Uterus (tissue), 2 donors: ENCODE measurements around the gene CEP85L.

Experiments
- POLR2A ChIP-seq, 2 donors: fragments of 450-650 bp; IDR thresholded peaks; one replicate each; pipeline ENCODE4 v1.6.1; 2016; ENCODE audit warnings: antibody characterized with exemption in 2 of 2, mild to moderate bottlenecking in 1 of 2, moderate library complexity in 1 of 2
- TF ChIP-seq, protein P1 (sequence below), 4 experiments: fragments of 200-600 bp in 2 of 4; fragments of 450-650 bp in 2 of 4; sonication (generic) in 2 of 4; IDR thresholded peaks; one replicate each; pipeline ENCODE4 v1.5.1; 2016 to 2019; ENCODE audit warnings: antibody characterized with exemption in 4 of 4, mild to moderate bottlenecking in 2 of 4, moderate library complexity in 1 of 4

- TF ChIP-seq, protein P1, sequence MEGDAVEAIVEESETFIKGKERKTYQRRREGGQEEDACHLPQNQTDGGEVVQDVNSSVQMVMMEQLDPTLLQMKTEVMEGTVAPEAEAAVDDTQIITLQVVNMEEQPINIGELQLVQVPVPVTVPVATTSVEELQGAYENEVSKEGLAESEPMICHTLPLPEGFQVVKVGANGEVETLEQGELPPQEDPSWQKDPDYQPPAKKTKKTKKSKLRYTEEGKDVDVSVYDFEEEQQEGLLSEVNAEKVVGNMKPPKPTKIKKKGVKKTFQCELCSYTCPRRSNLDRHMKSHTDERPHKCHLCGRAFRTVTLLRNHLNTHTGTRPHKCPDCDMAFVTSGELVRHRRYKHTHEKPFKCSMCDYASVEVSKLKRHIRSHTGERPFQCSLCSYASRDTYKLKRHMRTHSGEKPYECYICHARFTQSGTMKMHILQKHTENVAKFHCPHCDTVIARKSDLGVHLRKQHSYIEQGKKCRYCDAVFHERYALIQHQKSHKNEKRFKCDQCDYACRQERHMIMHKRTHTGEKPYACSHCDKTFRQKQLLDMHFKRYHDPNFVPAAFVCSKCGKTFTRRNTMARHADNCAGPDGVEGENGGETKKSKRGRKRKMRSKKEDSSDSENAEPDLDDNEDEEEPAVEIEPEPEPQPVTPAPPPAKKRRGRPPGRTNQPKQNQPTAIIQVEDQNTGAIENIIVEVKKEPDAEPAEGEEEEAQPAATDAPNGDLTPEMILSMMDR (IDR thresholded peaks at IDR 0.05): peak; percentile 48 to 49 (median 48)
- no peak for TF ChIP-seq POLR2A (IDR thresholded peaks at IDR 0.05)
Observed at GRCh38 chr6:118509009-118509617, 142.3 kb downstream of the CEP85L start.
